HL-60 (cell line): ENCODE results near the gene RNLS.

ENCODE experiments used
- DNase-seq, 2 experiments: peaks; one replicate each; pipeline ENCODE4 v3.0.0-alpha.2; 2010 to 2020; ENCODE audit warnings: low read depth in 1 of 2, low spot score in 1 of 2
- H3K27ac ChIP-seq: fragments of 250-450 bp; sonication (Bioruptor Pico); replicated peaks from 2 replicates; pipeline ENCODE4 v1.5.1; 2020; ENCODE audit warnings: mild to moderate bottlenecking, moderate library complexity
- H3K27me3 ChIP-seq: fragments of 250-450 bp; sonication (Bioruptor Pico); 2 replicates; pipeline ENCODE4 v1.5.1; 2021; ENCODE audit warnings: mild to moderate bottlenecking, moderate library complexity; ENCODE audit not compliant: insufficient read depth, poor library complexity, severe bottlenecking
- H3K4me3 ChIP-seq: replicated peaks from 2 replicates; pipeline ENCODE4 v1.5.1; 2011; ENCODE audit warnings: mild to moderate bottlenecking, control low read depth, low read length; ENCODE audit not compliant: insufficient read depth
- GABPA ChIP-seq: IDR thresholded peaks from 2 replicates; pipeline ENCODE4 v1.6.1; 2012; ENCODE audit warnings: low read depth
- POLR2AphosphoS5 ChIP-seq: IDR thresholded peaks from 2 replicates; pipeline ENCODE4 v1.6.1; 2012; ENCODE audit warnings: low read depth
- SPI1 ChIP-seq: IDR thresholded peaks from 2 replicates; pipeline ENCODE4 v1.6.1; 2012; ENCODE audit warnings: low read depth, mild to moderate bottlenecking, borderline replicate concordance
- TF ChIP-seq, protein P1 (sequence below): IDR thresholded peaks from one replicate; pipeline ENCODE4 v1.5.1; 2011; ENCODE audit warnings: low read length, control low read depth, inconsistent platforms; ENCODE audit not compliant: insufficient read depth
- TF ChIP-seq, protein P2 (sequence below): IDR thresholded peaks from 2 replicates; pipeline ENCODE4 v1.6.1; 2012; ENCODE audit warnings: low read depth; ENCODE audit not compliant: insufficient replicate concordance

The RNLS gene

GRCh38 chr10:88522715-88523114 lies 60.4 kb downstream of the RNLS start:
- no peak for DNase-seq

DNA sequence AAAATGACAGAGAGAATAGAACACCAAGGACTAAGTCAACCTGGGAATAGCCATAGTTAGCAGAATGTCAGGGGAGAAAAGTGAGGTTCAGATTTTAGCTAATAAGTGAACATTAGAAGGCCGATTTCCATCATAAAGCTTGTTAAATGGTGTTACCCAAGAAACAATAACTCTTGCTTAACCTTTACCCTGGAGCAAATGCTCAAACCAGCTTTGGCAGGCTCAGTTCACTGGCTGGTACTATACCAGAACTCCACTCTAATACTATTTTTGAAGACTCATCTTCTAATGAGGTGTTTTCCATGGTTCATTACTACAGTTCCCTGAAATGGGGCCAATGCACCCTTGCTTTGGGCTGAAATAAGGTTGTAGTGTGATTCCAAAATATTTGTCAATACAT lies 61.3 kb downstream of the RNLS start:
- Histone ChIP-seq H3K27ac (no peak overlapping the region), H3K27me3 (no peaks in the 10 kb centered on the region)
- TF ChIP-seq POLR2AphosphoS5 = no peak
- TF ChIP-seq, protein P1, sequence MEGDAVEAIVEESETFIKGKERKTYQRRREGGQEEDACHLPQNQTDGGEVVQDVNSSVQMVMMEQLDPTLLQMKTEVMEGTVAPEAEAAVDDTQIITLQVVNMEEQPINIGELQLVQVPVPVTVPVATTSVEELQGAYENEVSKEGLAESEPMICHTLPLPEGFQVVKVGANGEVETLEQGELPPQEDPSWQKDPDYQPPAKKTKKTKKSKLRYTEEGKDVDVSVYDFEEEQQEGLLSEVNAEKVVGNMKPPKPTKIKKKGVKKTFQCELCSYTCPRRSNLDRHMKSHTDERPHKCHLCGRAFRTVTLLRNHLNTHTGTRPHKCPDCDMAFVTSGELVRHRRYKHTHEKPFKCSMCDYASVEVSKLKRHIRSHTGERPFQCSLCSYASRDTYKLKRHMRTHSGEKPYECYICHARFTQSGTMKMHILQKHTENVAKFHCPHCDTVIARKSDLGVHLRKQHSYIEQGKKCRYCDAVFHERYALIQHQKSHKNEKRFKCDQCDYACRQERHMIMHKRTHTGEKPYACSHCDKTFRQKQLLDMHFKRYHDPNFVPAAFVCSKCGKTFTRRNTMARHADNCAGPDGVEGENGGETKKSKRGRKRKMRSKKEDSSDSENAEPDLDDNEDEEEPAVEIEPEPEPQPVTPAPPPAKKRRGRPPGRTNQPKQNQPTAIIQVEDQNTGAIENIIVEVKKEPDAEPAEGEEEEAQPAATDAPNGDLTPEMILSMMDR = no peak
- no peak for TF ChIP-seq SPI1
- TF ChIP-seq GABPA = no peak
- TF ChIP-seq, protein P2, sequence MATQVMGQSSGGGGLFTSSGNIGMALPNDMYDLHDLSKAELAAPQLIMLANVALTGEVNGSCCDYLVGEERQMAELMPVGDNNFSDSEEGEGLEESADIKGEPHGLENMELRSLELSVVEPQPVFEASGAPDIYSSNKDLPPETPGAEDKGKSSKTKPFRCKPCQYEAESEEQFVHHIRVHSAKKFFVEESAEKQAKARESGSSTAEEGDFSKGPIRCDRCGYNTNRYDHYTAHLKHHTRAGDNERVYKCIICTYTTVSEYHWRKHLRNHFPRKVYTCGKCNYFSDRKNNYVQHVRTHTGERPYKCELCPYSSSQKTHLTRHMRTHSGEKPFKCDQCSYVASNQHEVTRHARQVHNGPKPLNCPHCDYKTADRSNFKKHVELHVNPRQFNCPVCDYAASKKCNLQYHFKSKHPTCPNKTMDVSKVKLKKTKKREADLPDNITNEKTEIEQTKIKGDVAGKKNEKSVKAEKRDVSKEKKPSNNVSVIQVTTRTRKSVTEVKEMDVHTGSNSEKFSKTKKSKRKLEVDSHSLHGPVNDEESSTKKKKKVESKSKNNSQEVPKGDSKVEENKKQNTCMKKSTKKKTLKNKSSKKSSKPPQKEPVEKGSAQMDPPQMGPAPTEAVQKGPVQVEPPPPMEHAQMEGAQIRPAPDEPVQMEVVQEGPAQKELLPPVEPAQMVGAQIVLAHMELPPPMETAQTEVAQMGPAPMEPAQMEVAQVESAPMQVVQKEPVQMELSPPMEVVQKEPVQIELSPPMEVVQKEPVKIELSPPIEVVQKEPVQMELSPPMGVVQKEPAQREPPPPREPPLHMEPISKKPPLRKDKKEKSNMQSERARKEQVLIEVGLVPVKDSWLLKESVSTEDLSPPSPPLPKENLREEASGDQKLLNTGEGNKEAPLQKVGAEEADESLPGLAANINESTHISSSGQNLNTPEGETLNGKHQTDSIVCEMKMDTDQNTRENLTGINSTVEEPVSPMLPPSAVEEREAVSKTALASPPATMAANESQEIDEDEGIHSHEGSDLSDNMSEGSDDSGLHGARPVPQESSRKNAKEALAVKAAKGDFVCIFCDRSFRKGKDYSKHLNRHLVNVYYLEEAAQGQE = no peak

More at GRCh38 chr10:88522715-88523114, 60.4 kb downstream of the RNLS start:
- no peak overlapping the region for H3K27ac ChIP-seq
- H3K4me3 ChIP-seq = no peak overlapping the region
- TF ChIP-seq SPI1 (no peak), POLR2AphosphoS5 (no peak), GABPA (no peak)
- TF ChIP-seq, protein P2 = no peak
- TF ChIP-seq, protein P1 = no peak
- H3K27me3 ChIP-seq = no peaks in the 10 kb centered on the region

DNA sequence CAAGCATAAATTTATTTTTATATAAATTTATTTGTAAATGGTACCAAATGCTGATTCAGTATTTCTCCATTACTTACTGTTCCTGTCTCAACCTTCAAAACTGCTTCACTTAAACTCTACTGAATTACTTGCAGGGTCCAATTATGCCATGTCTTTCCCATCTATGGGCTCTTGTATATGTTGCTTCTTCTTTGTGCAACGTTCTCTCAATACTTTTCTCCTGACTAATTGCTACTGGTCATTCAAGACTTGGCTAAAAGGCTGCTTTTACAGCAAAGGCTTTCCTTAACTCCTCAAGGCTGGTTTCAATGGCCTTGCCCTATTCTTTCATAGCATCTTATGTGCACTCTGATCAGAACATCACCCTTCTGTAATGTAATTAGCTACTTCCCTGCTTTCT lies 67.9 kb downstream of the RNLS start:
- H3K4me3 ChIP-seq = no peak overlapping the region
- TF ChIP-seq, protein P1 = no peak
- TF ChIP-seq POLR2AphosphoS5 (no peak), SPI1 (no peak), GABPA (no peak)
- TF ChIP-seq, protein P2 = no peak
- DNase-seq = no peak
- no peak overlapping the region for H3K27ac ChIP-seq
- no peaks in the 10 kb centered on the region for H3K27me3 ChIP-seq

More for the DNA sequence above, 61.3 kb downstream of the RNLS start:
- no peak for DNase-seq
- H3K4me3 ChIP-seq = no peak overlapping the region
